Measurements from ENCODE around the gene MMADHC.

The MMADHC gene

DNA sequence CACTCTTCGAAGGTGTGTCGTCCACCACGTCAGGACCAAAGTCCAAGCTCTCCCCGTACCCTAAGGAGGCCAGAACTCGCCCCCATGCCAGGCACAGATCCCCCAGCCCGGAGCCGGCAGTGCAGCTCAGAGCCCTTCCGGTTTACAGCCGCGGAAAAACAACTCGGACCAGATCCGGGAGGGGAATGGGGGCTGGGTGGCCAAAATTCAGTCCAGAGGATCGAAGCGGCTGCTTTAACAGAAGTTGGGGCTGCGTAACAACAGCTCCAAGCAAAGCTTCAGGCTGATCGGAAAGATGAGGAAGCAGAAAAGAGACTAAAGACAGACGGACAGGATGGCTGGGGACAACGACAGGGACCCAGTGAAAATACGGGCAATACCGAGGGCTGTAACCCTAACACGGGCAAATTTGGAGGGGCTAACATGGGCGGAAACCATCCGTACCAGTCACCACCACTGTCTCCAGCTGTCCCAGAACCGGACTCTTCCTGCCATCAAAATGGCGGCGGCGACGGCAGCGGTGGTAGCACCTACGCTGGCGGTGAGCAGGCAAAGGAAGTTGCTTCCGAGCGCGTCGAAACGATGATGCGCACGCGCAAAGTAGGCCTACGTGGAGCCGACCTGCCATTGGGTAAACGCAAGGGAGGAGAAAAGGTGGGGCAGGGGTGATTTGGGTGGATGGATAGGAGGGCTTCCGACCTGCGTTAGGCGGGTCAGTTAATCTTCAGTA lies at the start of gene MMADHC:
MMADHC (minus strand) TSS at position 556 of the 730 bp plus-strand sequence. CDS start 678 bp downstream, outside the sequence.
- DNase-seq (ENCODE audit: low read depth), result peak; percentile 92

DNA sequence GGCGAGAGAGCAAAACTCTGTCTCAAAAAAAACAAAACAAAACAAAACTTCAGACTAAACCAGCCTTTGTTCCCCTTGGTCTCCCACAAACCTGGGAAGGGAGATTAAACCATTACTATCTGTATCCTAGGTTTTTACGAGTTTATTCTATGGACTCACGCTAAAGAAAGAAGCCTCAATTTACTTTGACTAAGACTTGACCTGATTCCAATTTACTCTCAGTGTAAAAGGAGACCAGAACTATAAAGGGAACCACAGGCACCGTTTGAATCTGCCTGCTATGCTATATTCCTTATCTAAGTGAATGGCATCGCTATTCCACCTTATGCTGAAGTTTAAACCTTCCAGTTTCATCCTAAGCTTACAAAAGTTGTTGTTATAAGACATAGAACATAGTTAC lies 46.5 kb upstream of the MMADHC start:
- DNase-seq (ENCODE audit: low read depth), result no peak

DNA sequence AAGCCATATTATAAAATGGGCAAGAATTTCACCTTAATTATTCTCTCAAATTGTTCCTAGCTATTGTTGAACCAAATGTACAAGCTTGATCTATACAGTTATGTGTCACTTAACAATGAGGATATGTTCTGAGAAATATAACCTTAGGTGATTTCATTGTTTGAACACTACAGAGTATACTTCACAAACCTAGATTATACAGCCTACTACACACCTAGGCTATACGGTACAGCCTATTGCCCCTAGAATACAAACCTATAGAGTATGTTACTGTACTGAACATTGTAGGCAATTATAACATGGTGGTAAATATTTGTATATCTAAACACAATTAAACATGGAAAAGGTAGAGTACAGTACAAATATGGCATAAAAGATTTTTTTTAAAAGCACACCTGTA lies 42.9 kb upstream of the MMADHC start:
- no peak for DNase-seq (ENCODE audit: low read depth)

DNA sequence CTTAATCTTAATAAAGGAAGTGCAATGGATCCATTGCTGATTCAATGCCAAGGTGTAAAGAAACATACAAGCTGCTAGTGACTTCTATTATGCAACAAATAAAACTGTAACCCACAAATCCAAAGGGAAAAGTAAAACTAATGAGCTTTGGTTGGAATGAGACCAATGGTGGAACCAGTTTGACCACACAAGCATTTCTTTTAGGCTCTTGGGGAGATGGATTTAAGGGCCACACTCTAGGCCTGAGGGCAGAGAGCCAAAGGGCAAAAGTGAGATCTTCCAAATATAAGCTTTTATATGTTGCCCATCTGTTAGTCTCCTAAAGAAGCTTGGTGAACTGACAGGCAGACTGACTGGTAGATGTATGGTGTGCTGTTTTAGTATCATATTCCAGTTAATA lies 41.5 kb upstream of the MMADHC start:
- no peak for DNase-seq (ENCODE audit: low read depth)

DNA sequence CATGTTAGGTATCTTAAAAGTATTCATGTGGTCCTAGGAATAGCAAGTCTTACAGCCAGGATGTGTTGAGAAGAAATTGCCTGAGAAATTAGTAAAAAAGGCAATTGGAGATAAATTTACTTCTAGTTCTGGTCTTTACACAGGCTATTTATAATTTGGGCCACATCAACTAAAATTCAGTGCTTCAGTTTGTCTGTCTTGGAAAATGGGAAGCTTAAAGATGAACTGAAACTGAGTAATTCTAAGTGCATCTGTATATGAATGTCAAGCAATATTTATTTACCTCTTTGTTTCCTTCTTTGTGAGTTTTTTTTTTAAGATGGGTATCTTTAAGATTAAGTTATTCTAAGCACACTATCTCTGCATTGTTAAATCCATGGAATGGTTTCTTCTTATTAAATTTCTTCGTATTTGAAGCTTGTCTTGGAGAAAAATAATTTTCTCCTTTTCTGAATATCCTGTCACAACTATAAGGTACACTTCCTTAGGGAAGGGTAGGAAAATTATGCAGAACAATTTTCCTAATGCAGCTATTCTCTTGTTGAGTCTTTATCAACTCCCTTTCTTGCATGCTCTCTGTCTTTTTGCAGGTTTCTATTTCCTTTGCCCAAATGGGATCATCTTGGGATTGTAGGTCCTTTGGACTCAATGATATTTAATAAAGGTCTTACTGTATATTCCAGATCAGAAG lies 39.7 kb upstream of the MMADHC start:
- no peak for DNase-seq (ENCODE audit: low read depth)

DNA sequence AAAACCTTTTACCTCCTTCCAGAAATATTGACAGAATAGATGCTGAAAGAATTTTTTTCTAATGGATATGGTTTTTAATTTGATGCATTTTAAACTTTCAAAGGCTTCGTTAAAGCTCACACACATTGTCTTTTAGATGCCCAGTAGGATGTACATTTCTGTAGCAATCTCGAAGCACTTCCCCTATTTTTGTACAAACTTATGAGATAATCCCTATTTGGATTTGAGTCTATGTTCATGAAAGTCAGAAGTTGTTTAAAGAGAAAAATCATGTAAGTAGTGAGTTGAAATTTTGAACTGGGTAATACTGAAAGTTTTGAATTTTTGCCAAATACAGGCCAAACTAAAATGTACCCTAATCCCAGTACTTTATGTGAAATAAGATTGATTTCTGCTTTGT lies 38.1 kb upstream of the MMADHC start:
- no peak for DNase-seq (ENCODE audit: low read depth)

DNA sequence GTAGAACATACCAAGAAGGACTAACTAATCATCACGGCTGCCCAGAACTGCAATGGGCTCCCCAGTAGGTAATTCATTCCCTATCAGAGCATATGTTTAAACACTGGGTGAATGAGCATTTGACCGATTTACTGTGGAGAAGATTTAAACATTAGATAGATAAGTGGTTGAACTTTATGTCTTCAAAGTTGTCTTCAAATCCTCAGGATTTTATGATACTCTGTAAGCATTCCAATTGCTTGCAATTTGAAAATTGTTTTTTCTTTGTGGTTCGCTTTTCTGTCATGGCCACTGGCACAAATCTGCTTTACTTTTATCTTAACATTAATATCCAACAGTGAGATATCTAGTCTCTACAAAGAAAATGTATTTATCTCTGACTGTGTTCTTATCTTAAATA lies 37.7 kb upstream of the MMADHC start:
- no peak for DNase-seq (ENCODE audit: low read depth)

DNA sequence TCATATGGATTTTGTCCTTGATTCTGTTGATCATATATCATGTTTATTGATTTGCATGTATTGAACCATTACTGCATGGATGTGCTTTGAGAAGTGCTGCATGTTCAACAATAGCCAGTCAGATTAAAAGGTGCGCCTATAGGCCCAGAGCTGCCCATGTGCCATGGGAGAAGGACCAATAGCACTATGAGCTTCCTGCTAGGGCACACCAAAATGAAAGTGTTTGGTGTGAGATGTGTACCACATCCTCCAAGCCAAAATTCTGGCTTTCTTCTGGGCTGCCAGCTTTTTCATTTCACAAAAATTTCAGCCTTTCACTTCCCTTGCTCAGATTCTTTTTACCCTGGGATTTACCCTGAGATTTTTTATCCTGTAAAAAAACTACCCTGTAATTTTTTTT lies 34.8 kb upstream of the MMADHC start:
- no peak for DNase-seq (ENCODE audit: low read depth)

DNA sequence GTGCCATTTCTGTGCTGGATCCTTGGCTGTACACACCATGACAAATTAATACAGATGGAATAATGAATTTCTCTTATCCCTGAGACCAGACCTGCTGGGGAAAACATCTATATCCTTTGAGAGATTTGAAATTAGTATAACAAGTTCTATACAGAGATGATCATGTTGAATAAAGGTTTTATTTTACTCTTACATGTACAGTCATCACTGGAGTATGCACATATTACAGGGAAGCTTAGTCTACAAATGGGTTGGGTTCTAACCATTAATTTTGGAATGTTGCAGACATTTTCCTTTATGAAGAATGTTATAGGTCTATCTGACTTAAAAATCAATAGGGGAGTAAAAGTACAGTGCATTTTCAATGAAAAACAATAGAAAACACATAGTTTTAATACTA lies 29.9 kb upstream of the MMADHC start:
- DNase-seq (ENCODE audit: low read depth), result no peak

DNA sequence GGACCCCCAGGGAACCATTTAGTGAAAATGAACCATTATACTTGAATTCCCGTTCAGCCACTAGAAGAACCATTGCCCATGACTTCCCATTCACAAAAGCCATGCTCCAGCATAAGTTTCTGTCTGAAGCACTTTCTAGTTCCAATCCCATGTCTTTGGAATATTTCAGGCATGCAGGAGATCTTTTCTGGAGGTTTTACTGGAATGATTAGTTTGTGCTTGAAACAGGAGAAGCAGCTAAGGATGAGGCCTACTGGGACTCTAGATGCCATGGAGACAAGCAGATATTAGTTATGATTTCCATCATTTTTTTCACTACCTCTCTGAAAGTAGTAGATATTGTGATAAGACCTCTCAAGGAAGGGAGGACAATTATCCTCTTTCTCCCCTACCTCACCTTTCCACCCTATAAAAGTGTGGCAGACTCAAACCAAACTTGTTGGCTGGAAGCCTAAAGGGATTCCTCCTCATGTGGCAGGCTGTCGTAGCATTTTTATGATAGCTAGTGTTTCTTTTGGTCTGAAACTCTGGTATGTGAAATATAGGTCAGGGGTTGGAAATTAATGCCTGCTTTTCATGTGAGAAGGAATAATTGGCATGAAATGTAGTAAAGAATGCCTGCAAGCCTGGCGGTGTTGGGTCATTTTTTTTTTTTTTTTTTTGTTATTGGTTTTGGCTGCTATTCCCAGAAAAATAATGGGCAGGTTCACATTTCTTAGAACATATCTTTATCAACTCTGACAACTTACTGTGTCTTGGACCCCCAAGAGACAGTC lies 29.3 kb upstream of the MMADHC start:
- no peak for DNase-seq (ENCODE audit: low read depth)

DNA sequence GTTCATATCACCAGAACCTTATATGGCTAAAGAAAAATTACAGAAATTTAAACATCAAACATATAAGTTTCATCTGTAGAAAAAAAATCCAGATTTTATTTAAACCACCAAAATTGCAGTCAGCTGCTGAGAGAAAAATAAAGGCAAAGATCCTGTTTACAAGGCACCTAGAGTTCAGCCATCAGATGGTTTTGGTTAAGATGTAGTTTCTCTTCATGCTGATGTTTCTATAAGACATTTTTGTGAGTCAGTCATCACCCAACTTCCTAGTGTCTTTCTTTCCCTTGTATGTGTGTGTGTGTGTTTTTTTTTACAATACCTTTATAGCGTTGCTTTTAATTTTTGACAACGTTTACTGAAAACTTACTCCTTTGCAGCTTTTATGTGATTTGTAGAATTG lies 26.1 kb upstream of the MMADHC start:
- DNase-seq (ENCODE audit: low read depth), result no peak

DNA sequence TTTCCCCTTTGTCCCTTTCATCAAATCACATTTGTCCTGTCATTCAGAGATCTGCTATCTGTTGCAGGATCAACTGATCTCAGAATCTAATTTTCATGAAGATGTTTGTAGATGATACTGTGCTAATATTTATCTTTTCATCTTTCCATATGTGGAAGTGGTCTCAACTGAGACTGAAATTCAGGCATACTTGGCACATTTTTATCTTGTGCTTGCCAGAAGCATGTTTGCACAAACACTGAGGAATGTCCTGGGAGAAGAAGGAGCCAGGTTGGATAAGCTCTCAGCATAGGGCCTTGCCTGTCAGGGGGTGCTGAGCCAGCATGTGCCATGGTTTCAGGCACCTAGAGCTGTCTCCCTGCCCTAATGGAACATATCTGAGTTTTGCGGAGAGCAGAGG lies 24.5 kb upstream of the MMADHC start:
- DNase-seq (ENCODE audit: low read depth), result no peak

DNA sequence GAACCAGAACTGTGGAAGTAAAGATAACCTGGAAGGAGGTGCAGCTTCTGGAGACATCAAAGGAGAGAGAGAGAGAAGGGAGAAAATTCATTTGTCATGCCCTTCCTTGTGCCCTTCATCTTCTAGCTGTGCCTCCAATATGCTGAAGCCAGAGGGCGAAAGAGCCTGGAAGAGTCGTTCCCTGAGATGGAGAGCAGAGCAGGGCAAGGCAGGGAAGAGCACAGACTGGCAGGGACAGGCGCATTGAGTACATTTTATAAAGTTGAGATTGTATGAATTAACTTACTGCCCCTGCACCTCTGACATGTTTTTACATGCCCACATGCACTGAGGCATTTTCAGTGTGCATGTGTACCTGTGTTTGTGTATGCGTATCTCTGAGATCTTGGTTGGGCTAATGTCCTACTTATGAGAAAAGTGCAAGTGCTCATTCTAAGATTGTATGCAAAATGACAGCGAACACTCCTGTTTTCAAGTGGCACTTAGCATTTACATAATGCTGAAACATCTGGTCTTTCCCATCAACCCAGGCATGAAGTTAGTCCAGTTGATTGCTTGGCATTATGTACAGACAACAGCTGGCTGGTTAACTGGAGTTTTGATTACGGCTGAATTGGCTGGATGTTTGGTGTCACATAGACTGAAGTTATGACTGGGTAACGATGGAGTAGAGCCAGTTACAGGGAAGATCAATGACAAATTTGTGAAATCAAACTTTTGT lies 23.7 kb upstream of the MMADHC start:
- no peak for DNase-seq (ENCODE audit: low read depth)

DNA sequence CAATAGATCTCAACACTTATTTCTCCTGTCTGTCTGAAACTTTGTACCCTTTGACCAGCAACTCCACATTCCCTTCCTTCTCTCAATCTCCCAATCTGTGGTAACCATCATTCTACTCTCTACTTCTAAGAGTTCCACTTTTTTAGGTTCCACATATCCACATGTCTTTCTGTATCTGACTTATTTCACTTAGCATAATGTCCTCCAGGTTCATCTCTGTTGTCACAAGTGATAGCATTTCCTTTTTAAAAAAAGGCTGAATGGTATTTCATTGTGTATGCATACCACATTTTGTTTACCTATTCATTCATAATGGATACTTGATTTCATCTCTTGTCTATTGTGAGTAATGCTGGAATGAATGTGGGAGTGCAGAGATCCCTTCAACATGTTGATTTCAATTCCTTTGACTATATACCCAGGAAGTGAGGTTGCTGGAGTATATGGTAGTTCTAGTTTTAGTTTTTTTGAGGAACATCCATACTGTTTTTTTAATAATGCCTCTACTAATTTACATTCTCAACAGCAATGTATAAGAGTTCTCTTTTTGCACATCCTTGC lies 18.8 kb upstream of the MMADHC start:
- DNase-seq (ENCODE audit: low read depth), result no peak

DNA sequence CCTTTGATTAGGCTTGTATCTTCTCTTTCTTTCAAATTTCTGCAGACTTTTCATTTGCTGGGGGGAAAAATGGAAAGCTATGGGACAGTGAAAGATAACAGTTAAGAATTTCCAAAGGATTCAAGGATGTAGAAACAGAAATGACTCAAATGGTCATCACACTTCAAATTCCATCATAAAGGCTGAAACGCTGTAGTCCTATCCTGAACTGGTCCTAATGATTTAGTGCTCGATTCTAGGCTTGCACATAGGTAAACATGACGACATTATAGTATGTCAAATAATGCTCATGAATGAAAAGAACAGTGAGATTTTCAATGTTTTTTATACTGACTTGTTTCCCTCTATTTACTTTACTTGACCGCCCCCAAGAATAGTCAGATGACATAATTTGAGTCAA lies 15.7 kb upstream of the MMADHC start:
- DNase-seq (ENCODE audit: low read depth), result no peak

DNA sequence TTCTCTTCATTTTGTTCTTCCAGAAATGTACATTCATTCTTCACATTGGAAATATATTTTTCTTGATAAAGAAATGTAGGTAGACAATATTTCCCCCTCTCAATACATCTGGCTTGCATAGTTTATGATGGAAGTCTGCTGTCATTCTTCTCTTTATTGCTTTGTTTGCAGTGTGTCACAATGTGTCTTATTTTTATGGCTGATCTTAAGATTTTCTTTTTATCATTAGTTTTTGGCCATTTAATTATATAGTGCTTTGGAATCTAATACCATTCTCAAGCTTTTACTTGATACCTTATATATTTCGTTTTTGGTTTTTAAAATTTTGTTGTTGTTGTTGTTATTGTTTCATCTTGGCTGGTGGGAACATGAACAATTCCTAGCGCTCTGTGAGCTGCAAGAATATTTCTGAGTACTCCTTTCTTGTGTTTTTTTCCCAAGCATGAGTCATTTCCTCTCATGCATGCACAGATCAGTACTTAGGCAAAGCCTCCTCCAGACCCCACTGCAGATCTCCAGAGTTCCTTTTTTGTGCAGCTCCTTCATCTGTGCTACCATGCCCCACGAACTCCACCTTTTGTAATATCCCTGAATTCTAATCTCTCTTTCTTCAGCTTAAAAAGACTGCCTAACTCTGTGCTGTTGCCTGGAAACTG lies 13.7 kb upstream of the MMADHC start:
- no peak for DNase-seq (ENCODE audit: low read depth)

DNA sequence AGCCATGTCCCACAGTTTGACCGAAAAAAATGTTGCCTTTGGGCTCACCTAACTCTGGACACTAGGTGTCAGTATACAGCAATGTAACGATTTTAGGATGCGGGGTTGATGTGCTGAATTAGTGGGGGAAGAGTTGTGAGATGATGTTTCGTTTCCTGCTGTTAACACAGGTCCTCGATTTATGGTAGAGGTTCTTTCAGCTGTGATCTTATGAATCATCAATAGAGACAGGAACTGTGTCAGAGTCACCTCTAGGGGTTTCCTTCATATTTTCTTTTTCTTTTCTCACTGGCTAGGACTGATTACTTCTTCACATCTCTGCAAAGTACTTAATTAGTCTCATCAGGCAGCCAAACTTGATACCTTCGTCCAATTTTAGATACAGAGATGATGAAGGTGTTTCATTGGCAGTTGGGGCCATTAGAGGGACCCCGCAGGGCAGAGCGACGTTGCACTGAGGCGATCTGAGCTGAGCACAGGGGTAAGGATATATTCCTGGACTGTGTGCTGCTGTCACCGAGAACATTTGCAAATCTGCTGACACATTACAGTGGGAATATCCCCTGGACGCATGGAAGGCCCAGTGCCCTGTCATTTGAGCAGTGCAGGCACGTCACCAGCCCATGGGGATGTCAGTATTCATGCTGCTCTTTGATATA lies 10.2 kb upstream of the MMADHC start:
- DNase-seq (ENCODE audit: low read depth), result peak; percentile 24

DNA sequence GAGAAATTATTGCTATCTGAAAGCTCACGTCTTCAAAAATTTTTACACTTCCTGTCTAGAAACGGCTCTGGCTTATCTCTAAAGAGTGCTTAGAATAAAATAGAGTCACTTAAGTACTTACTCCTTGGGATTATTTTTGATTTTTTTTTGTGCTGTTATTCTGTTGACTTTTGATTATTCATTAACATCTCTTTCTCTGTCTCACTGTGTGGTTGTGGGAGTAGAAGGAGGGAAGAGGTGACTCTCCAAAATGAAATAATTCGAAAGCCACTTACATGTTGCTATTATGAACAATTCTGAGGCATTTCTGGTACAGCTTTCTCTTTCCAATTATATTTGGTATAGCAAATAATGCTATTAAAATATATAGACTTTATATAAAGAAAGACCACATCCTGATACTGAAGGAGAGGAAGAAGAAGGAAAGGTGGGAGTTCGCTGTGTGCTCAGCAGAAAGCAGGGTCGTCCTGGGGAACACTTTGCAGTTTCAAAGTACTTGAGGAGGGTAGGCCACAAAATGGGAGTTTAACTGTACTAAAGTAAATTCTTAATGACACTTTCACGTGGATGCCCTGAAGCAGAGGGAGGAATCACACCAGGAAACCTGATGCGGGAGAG lies 9.6 kb upstream of the MMADHC start:
- DNase-seq (ENCODE audit: low read depth), result no peak

DNA sequence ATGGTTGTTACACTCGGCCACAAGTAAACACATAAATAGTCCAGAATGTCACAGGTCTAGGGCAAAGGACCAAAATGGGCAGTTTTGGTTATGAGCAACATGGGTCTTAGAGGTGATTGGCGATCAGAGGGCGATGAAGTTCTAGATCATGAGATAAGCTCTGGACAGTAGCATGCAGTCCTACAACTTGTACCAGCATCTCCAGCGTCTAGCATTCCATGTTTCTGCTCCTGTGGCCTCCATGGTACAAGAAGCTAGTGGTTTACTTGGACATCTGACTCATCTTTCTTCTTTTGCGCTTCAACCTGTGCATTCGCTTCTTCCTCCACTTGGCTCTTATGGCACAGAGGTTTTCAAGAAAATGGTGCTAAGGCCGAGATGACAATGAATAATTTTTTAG lies 8.9 kb upstream of the MMADHC start:
- DNase-seq (ENCODE audit: low read depth), result no peak

Data from stimulated activated CD8-positive, alpha-beta memory T cell treated with anti-CD3 and anti-CD28 coated beads, Interleukin-12 subunit alpha, Interleukin-12 subunit beta, amount 100 ng/mL, for 1 hour (primary cell).